OCI-LY7 (cell line): Measurements from ENCODE around the gene PRR7. TPM values are rescaled to one million over a fixed set of nuclear protein-coding genes. Genes with fewer than 3 reads are reported as not detected.

Experiments used
- BruUV-seq: library from RNA; stranded (reverse); fragments of 400-500 nt; replicated peaks from 2 replicates; lab custom pipeline; 2021; lab: Mats Ljungman, UMichigan
- CTCF ChIA-PET: fragments of 300-600 bp; sonication (Branson Sonifier 250); formaldehyde crosslinking; loops from one replicate; lab custom pipeline; 2022; ENCODE audit warnings: antibody characterized with exemption; ENCODE audit not compliant: unreplicated experiment; lab: Charles Lee
- POLR2A ChIA-PET: fragments of 300-600 bp; sonication (Branson Sonifier 250); formaldehyde crosslinking; loops from one replicate; lab custom pipeline; 2022; ENCODE audit warnings: antibody characterized with exemption; lab: Charles Lee
- DNase-seq: peaks from one replicate; pipeline ENCODE4 v3.0.0-alpha.2; 2015; ENCODE audit warnings: low spot score
- H2AFZ ChIP-seq: fragments of 200-600 bp; sonication (generic), shearing (Covaris generic); 2 replicates; pipeline ENCODE4 v1.6.1; 2014; ENCODE audit warnings: mild to moderate bottlenecking, antibody characterized with exemption, low read length, moderate library complexity
- H3K27ac ChIP-seq: fragments of 200-600 bp; sonication (generic); 2 replicates; pipeline ENCODE4 v1.5.1; 2014; ENCODE audit warnings: mixed run types, low read depth, mild to moderate bottlenecking, moderate library complexity, low read length, inconsistent platforms; ENCODE audit not compliant: poor library complexity, severe bottlenecking
- H3K36me3 ChIP-seq: fragments of 200-600 bp; sonication (generic); 2 replicates; pipeline ENCODE4 v1.6.1; 2014; ENCODE audit warnings: mild to moderate bottlenecking, antibody characterized with exemption, low read length, moderate library complexity, mixed read lengths; ENCODE audit not compliant: insufficient read depth
- H3K4me1 ChIP-seq: fragments of 200-600 bp; sonication (generic); 2 replicates; pipeline ENCODE4 v1.5.1; 2014; ENCODE audit warnings: mild to moderate bottlenecking, low read length; ENCODE audit not compliant: insufficient read depth, poor library complexity, severe bottlenecking
- H3K4me2 ChIP-seq: fragments of 200-600 bp; sonication (generic); 2 replicates; pipeline ENCODE4 v1.6.1; 2014; ENCODE audit warnings: mild to moderate bottlenecking, low read length
- H3K4me3 ChIP-seq: fragments of 200-600 bp; sonication (generic); 2 replicates; pipeline ENCODE4 v1.5.1; 2014; ENCODE audit warnings: mild to moderate bottlenecking, low read depth, low read length; ENCODE audit not compliant: poor library complexity, severe bottlenecking
- H3K79me2 ChIP-seq: fragments of 200-600 bp; sonication (generic); 2 replicates; pipeline ENCODE4 v1.6.1; 2016; ENCODE audit warnings: low read depth, mild to moderate bottlenecking, low read length, moderate library complexity, mixed read lengths; ENCODE audit not compliant: insufficient read depth
- H3K9me2 ChIP-seq: fragments of 200-600 bp; sonication (generic); 2 replicates; pipeline ENCODE4 v1.6.1; 2016; ENCODE audit warnings: mild to moderate bottlenecking, low read length, mixed read lengths; ENCODE audit not compliant: insufficient read depth
- H3K9me3 ChIP-seq: fragments of 200-600 bp; sonication (generic); 2 replicates; pipeline ENCODE4 v1.6.1; 2014; ENCODE audit warnings: mild to moderate bottlenecking, mixed run types, low read length, mixed read lengths
- H4K20me1 ChIP-seq: fragments of 200-600 bp; sonication (generic); 2 replicates; pipeline ENCODE4 v1.6.1; 2014; ENCODE audit warnings: mild to moderate bottlenecking, antibody characterized with exemption, low read length, moderate library complexity, mixed read lengths; ENCODE audit not compliant: insufficient read depth
- EZH2phosphoT487 ChIP-seq: fragments of 200-600 bp; sonication (generic); IDR thresholded peaks from 2 replicates; pipeline ENCODE4 v1.6.1; 2018; ENCODE audit warnings: low read depth, borderline replicate concordance, mild to moderate bottlenecking, mixed run types, antibody characterized with exemption, low read length, moderate library complexity, mixed read lengths
- intact Hi-C: fragments of 100-400 bp; cut with micrococcal nuclease; formaldehyde crosslinking; loops from one replicate; pipeline ENCODE4 v1.10.0; 2022; ENCODE audit not compliant: unreplicated experiment
- total RNA-seq, 2 experiments: library from RNA; depleted of rRNA in 1 of 2; stranded (reverse); fragments of >200 nt in 1 of 2; shearing (Covaris generic) in 1 of 2; gene quantifications; 2 replicates each; pipeline ENCODE4 v1.2.3, GENCODE V29; 2014 to 2022
- TF ChIP-seq, protein P1 (sequence below): fragments of 200-600 bp; sonication (generic); conservative IDR thresholded peaks from 2 replicates; pipeline ENCODE4 v1.5.1; 2014; ENCODE audit warnings: mild to moderate bottlenecking, antibody characterized with exemption, low read length, moderate library complexity, mixed read lengths

Gene PRR7
- total RNA-seq, 2 experiments from 2014 or later: 12.8 to 13.6 TPM

DNA sequence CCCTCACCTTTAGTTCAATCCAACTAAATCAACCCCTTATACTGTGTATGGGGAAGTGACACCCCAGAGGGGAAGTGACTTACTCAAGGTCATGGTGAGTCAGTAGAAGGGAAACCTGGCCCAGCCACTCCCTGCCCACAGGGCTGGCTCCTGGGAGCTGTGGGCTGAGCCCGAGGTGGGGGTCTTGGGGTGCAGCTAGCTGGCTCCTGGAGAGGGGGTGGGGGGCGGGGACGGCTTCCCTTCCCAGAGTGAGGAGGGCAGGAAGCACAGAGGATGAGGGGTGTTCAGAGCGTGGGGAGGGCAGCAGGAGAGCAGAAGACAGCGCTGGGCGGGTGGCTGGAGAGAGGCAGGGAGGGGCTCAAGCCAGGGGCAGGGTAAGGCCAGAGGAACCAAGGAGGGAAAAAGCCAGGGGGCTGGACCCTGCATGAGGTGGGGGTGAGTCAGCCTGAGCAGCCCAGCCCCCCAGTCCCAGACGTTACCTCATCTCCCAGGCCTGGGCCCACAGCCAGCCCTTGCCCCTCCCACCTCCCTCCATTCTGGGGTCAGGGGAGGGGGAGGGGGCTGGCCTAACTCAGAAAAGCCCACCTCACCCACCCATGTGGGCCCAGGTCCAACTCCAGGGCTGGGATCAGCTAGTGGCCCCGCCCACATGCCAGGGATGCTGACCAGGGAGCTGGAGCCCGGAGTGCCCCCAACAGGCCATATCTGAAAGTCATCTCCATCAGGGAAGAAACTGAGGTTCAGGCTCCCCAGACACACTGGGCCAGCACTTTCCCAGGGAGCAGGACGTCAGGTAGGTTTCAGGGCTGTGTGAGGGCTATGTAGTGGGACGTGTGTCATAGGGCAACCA, 48.0 kb downstream of the PRR7 start:
- Histone ChIP-seq H2AFZ (no peak overlapping the region), H3K4me3 (no peak overlapping the region), H3K36me3 (no peaks in the 10 kb centered on the region), H3K9me3 (no peaks in the 10 kb centered on the region), H3K4me2 (peak overlapping the region; percentile 96), H3K79me2 (no peaks in the 10 kb centered on the region), H3K4me1 (peaks cover 47% of the 10 kb centered on the region), H3K27ac (peak overlapping the region; percentile 51), H4K20me1 (peaks cover 6% of the 10 kb centered on the region; the same call in 1 of the 2 replicates), H3K9me2 (no peaks in the 10 kb centered on the region)
- ChIA-PET POLR2A (interaction anchor here (0.6 to 0.7 kb wide), 3 partner anchors 12 to 138 kb away, joined by 3 read pairs; partner anchors contain the start of gene DDX41), CTCF (interaction anchor here (0.6 to 1.1 kb wide), 3 partner anchors 15 to 37 kb away, joined by 3 to 5 read pairs (median 3); partner anchors contain the start of gene DOK3)
- intact Hi-C loops: no loop called here
- no TSS peak for BruUV-seq
- no peak for TF ChIP-seq EZH2phosphoT487
- TF ChIP-seq, protein P1, sequence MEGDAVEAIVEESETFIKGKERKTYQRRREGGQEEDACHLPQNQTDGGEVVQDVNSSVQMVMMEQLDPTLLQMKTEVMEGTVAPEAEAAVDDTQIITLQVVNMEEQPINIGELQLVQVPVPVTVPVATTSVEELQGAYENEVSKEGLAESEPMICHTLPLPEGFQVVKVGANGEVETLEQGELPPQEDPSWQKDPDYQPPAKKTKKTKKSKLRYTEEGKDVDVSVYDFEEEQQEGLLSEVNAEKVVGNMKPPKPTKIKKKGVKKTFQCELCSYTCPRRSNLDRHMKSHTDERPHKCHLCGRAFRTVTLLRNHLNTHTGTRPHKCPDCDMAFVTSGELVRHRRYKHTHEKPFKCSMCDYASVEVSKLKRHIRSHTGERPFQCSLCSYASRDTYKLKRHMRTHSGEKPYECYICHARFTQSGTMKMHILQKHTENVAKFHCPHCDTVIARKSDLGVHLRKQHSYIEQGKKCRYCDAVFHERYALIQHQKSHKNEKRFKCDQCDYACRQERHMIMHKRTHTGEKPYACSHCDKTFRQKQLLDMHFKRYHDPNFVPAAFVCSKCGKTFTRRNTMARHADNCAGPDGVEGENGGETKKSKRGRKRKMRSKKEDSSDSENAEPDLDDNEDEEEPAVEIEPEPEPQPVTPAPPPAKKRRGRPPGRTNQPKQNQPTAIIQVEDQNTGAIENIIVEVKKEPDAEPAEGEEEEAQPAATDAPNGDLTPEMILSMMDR: peak; percentile 56
- DNase-seq: peak; percentile 57

DNA sequence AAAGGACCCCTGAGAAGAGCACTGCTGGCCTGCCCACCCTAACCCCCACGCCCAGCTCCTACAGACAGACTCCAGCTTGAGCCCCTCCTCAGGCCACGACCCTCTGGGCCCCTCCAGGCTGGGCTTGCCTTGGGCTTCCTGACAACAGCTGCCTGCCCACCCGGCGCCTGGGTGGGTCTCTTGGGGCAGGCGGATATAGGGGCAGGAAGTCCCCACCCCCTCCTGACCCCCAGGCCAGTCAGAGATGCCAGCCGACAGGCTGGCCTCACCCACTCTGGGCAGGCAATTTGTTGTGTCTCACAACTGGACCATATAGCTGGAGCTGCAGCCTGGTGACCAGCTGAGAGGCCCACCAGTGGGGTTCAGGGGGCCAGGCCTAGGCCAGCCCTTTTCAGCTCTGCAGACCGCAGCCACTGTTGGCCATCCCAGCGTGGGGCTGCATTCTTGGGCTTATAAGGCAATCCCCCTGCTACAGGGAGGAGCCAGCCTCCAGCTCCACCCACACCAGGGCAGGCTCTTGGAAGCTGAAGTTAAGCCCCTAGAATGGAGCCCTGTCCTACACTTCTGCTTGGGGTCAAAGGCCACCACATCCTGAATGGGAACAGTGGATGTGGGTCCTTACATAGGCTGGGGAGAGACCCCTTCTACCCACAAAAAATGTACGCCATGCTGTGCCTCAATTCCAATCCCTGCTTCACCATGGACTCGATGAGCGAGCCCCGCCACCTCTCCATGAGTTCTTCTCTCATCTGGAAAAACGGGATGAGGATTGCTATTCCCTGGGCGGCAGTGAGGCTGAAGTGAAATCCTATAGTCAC, 48.8 kb downstream of the PRR7 start:
- peaks cover 40% of the 10 kb centered on the region for H3K4me1 ChIP-seq
- H2AFZ ChIP-seq: no peak overlapping the region
- peak; percentile 16 for DNase-seq
- CTCF ChIA-PET: interaction anchor here (0.5 to 1.1 kb wide), 5 partner anchors 13 to 105 kb away, joined by 3 to 5 read pairs (median 3); partner anchors contain the start of gene DOK3
- H3K9me3 ChIP-seq: no peaks in the 10 kb centered on the region
- intact Hi-C loops: loop anchor here (2.0 kb wide), 2 partner anchors 41 to 105 kb away; no protein-coding TSS in a partner anchor
- TF ChIP-seq EZH2phosphoT487: no peak
- BruUV-seq: no TSS peak
- no peaks in the 10 kb centered on the region for H3K79me2 ChIP-seq
- peaks cover 6% of the 10 kb centered on the region; the same call in 1 of the 2 replicates for H4K20me1 ChIP-seq
- no peaks in the 10 kb centered on the region for H3K9me2 ChIP-seq
- peak overlapping the region; percentile 9 for H3K27ac ChIP-seq
- H3K4me2 ChIP-seq: peak overlapping the region; percentile 96
- no peaks in the 10 kb centered on the region for H3K36me3 ChIP-seq
- POLR2A ChIA-PET: interaction anchor here (0.6 to 2.8 kb wide), 3 partner anchors 14 to 498 kb away, joined by 3 to 24 read pairs (median 4); partner anchors contain the start of genes DDX41 and DOK3
- peak overlapping the region; percentile 81 for H3K4me3 ChIP-seq
